Measurements from ENCODE around the gene CAMK4. TPM values are rescaled to one million over a fixed set of nuclear protein-coding genes. Genes with fewer than 3 reads are reported as not detected.

CAMK4 gene
- total and polyA plus RNA-seq, 2 experiments from 2014 or later = 4.2 to 7.3 TPM

DNA sequence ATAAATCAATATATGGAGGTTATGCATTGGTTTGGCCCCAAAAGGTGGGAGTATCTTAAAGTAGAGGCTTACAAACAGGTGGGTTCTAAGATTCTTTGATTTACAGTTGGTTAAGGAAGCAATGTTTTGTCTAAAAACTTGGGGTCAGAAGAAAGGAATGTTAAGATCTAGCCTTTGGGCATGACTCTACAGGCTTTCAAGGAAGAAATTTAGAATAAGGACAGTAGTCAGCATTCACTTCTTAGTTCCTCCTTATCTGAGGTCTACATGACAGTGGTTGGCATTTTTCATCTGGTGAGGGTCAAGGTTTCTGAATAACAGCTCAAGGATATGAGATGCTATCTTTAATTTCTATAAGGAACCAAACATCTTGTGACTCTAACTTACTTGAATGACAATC is 122.8 kb downstream of the CAMK4 start:
- H3K36me3 Mint-ChIP-seq (ENCODE audit: low read depth) = no peaks in the 10 kb centered on the region
- H3K9me2 ChIP-seq (ENCODE audit: insufficient read depth) = no peaks in the 10 kb centered on the region
- TF ChIP-seq EZH2 (IDR thresholded peaks at IDR 0.05; ENCODE audit: low read depth, unreplicated experiment) (no peak), ZNF114 (CRISPR knock-in tag; IDR thresholded peaks at IDR 0.05) (no peak), STAT1 (IDR thresholded peaks at IDR 0.05; ENCODE audit: unreplicated experiment) (no peak), JUNB (IDR thresholded peaks at IDR 0.05; ENCODE audit: unreplicated experiment) (no peak), EZH2phosphoT487 (IDR thresholded peaks at IDR 0.05; ENCODE audit: unreplicated experiment) (no peak), POLR2AphosphoS5 (IDR thresholded peaks at IDR 0.05; ENCODE audit: low read depth) (no peak)
- TF ChIP-seq, protein P1, sequence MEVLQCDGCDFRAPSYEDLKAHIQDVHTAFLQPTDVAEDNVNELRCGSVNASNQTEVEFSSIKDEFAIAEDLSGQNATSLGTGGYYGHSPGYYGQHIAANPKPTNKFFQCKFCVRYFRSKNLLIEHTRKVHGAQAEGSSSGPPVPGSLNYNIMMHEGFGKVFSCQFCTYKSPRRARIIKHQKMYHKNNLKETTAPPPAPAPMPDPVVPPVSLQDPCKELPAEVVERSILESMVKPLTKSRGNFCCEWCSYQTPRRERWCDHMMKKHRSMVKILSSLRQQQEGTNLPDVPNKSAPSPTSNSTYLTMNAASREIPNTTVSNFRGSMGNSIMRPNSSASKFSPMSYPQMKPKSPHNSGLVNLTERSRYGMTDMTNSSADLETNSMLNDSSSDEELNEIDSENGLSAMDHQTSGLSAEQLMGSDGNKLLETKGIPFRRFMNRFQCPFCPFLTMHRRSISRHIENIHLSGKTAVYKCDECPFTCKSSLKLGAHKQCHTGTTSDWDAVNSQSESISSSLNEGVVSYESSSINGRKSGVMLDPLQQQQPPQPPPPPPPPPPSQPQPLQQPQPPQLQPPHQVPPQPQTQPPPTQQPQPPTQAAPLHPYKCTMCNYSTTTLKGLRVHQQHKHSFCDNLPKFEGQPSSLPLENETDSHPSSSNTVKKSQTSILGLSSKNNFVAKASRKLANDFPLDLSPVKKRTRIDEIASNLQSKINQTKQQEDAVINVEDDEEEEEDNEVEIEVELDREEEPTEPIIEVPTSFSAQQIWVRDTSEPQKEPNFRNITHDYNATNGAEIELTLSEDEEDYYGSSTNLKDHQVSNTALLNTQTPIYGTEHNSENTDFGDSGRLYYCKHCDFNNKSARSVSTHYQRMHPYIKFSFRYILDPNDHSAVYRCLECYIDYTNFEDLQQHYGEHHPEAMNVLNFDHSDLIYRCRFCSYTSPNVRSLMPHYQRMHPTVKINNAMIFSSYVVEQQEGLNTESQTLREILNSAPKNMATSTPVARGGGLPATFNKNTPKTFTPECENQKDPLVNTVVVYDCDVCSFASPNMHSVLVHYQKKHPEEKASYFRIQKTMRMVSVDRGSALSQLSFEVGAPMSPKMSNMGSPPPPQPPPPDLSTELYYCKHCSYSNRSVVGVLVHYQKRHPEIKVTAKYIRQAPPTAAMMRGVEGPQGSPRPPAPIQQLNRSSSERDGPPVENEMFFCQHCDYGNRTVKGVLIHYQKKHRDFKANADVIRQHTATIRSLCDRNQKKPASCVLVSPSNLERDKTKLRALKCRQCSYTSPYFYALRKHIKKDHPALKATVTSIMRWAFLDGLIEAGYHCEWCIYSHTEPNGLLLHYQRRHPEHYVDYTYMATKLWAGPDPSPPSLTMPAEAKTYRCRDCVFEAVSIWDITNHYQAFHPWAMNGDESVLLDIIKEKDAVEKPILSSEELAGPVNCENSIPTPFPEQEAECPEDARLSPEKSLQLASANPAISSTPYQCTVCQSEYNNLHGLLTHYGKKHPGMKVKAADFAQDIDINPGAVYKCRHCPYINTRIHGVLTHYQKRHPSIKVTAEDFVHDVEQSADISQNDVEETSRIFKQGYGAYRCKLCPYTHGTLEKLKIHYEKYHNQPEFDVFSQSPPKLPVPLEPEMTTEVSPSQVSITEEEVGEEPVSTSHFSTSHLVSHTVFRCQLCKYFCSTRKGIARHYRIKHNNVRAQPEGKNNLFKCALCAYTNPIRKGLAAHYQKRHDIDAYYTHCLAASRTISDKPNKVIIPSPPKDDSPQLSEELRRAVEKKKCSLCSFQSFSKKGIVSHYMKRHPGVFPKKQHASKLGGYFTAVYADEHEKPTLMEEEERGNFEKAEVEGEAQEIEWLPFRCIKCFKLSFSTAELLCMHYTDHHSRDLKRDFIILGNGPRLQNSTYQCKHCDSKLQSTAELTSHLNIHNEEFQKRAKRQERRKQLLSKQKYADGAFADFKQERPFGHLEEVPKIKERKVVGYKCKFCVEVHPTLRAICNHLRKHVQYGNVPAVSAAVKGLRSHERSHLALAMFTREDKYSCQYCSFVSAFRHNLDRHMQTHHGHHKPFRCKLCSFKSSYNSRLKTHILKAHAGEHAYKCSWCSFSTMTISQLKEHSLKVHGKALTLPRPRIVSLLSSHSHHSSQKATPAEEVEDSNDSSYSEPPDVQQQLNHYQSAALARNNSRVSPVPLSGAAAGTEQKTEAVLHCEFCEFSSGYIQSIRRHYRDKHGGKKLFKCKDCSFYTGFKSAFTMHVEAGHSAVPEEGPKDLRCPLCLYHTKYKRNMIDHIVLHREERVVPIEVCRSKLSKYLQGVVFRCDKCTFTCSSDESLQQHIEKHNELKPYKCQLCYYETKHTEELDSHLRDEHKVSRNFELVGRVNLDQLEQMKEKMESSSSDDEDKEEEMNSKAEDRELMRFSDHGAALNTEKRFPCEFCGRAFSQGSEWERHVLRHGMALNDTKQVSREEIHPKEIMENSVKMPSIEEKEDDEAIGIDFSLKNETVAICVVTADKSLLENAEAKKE (CRISPR knock-in tag; IDR thresholded peaks at IDR 0.05) = no peak
- TF ChIP-seq, protein P2, sequence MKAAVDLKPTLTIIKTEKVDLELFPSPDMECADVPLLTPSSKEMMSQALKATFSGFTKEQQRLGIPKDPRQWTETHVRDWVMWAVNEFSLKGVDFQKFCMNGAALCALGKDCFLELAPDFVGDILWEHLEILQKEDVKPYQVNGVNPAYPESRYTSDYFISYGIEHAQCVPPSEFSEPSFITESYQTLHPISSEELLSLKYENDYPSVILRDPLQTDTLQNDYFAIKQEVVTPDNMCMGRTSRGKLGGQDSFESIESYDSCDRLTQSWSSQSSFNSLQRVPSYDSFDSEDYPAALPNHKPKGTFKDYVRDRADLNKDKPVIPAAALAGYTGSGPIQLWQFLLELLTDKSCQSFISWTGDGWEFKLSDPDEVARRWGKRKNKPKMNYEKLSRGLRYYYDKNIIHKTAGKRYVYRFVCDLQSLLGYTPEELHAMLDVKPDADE (IDR thresholded peaks at IDR 0.05) = no peak
- TF ChIP-seq, protein P3, sequence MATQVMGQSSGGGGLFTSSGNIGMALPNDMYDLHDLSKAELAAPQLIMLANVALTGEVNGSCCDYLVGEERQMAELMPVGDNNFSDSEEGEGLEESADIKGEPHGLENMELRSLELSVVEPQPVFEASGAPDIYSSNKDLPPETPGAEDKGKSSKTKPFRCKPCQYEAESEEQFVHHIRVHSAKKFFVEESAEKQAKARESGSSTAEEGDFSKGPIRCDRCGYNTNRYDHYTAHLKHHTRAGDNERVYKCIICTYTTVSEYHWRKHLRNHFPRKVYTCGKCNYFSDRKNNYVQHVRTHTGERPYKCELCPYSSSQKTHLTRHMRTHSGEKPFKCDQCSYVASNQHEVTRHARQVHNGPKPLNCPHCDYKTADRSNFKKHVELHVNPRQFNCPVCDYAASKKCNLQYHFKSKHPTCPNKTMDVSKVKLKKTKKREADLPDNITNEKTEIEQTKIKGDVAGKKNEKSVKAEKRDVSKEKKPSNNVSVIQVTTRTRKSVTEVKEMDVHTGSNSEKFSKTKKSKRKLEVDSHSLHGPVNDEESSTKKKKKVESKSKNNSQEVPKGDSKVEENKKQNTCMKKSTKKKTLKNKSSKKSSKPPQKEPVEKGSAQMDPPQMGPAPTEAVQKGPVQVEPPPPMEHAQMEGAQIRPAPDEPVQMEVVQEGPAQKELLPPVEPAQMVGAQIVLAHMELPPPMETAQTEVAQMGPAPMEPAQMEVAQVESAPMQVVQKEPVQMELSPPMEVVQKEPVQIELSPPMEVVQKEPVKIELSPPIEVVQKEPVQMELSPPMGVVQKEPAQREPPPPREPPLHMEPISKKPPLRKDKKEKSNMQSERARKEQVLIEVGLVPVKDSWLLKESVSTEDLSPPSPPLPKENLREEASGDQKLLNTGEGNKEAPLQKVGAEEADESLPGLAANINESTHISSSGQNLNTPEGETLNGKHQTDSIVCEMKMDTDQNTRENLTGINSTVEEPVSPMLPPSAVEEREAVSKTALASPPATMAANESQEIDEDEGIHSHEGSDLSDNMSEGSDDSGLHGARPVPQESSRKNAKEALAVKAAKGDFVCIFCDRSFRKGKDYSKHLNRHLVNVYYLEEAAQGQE (IDR thresholded peaks at IDR 0.05; ENCODE audit: unreplicated experiment) = no peak
- TF ChIP-seq, protein P4, sequence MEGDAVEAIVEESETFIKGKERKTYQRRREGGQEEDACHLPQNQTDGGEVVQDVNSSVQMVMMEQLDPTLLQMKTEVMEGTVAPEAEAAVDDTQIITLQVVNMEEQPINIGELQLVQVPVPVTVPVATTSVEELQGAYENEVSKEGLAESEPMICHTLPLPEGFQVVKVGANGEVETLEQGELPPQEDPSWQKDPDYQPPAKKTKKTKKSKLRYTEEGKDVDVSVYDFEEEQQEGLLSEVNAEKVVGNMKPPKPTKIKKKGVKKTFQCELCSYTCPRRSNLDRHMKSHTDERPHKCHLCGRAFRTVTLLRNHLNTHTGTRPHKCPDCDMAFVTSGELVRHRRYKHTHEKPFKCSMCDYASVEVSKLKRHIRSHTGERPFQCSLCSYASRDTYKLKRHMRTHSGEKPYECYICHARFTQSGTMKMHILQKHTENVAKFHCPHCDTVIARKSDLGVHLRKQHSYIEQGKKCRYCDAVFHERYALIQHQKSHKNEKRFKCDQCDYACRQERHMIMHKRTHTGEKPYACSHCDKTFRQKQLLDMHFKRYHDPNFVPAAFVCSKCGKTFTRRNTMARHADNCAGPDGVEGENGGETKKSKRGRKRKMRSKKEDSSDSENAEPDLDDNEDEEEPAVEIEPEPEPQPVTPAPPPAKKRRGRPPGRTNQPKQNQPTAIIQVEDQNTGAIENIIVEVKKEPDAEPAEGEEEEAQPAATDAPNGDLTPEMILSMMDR (conservative IDR thresholded peaks at IDR 0.05; ENCODE audit: low read depth in 2 of 2) = no peak

More for the DNA sequence above, 122.8 kb downstream of the CAMK4 start:
- Histone ChIP-seq H2AFZ (no peak overlapping the region), H3K4me2 (no peak overlapping the region), H3K36me3 (ENCODE audit: insufficient read depth) (no peaks in the 10 kb centered on the region), H3K27ac (ENCODE audit: low read depth) (no peak overlapping the region), H3K27me3 (ENCODE audit: insufficient read depth) (no peaks in the 10 kb centered on the region), H3K4me1 (ENCODE audit: insufficient read depth) (no peaks in the 10 kb centered on the region), H3F3A (replicated peaks; ENCODE audit: low read depth) (no peaks in the 10 kb centered on the region), H4K20me1 (replicated peaks; ENCODE audit: insufficient read depth) (no peaks in the 10 kb centered on the region), H3K4me3 (no peak overlapping the region), H3K79me2 (replicated peaks; ENCODE audit: insufficient read depth) (no peaks in the 10 kb centered on the region)
- Mint-ChIP-seq H3K4me3 (no peak overlapping the region), H3K27me3 (ENCODE audit: insufficient read depth, low read depth, poor library complexity) (no peaks in the 10 kb centered on the region), H3K4me1 (peaks cover 7% of the 10 kb centered on the region; the same call in 2 of the 3 replicates), H3K27ac (peak overlapping the region; percentile 15; the same call in 1 of the 2 replicates), H3K9me3 (no peaks in the 10 kb centered on the region)
- ATAC-seq (no peak), DNase-seq (ENCODE audit: low spot score) (no peak)
